Fibroblast of lung (primary cell): Measurements from ENCODE around the gene CCT5. TPM values are rescaled to one million over a fixed set of nuclear protein-coding genes. Genes with fewer than 3 reads are reported as not detected.

Source experiments
- DNase-seq, 2 donors: peaks; one replicate each; pipeline versions ENCODE4 v3.0.0 to v3.0.0-alpha.2; 2010; ENCODE audit warnings: low read depth in 2 of 2
- H2AFZ ChIP-seq: 2 replicates; pipeline ENCODE4 v1.5.1; 2012; ENCODE audit warnings: low read length, control low read depth, inconsistent platforms
- H3K27ac ChIP-seq: 2 replicates; pipeline ENCODE4 v1.5.1; 2011; ENCODE audit warnings: low read length, control low read depth; ENCODE audit not compliant: insufficient read depth
- H3K27me3 ChIP-seq: 2 replicates; pipeline ENCODE4 v1.5.1; 2011; ENCODE audit warnings: mild to moderate bottlenecking, low read length; ENCODE audit not compliant: control insufficient read depth, insufficient read depth
- H3K36me3 ChIP-seq: 2 replicates; pipeline ENCODE4 v1.5.1; 2011; ENCODE audit warnings: low read length; ENCODE audit not compliant: control insufficient read depth, insufficient read depth
- H3K4me1 ChIP-seq: 2 replicates; pipeline ENCODE4 v1.5.1; 2011; ENCODE audit warnings: low read length; ENCODE audit not compliant: control insufficient read depth, insufficient read depth; ENCODE audit errors: extremely low read depth
- H3K4me2 ChIP-seq: 2 replicates; pipeline ENCODE4 v1.5.1; 2011; ENCODE audit warnings: low read length, control low read depth; ENCODE audit not compliant: insufficient read depth; ENCODE audit errors: extremely low read depth
- H3K4me3 ChIP-seq, 4 experiments: fragments of 200-600 bp in 1 of 4; sonication (generic) in 1 of 4; replicated peaks in 1 of 4; 2 replicates each; pipeline ENCODE4 v1.5.1; 2011 to 2016; ENCODE audit warnings: low read length in 4 of 4, low read depth in 3 of 4, mild to moderate bottlenecking in 3 of 4, control low read depth in 2 of 4, inconsistent platforms in 1 of 4, mixed read lengths in 1 of 4; ENCODE audit not compliant: insufficient read depth in 1 of 4; ENCODE audit errors: control extremely low read depth in 1 of 4
- H3K79me2 ChIP-seq: 2 replicates; pipeline ENCODE4 v1.5.1; 2012; ENCODE audit warnings: mild to moderate bottlenecking, low read length, inconsistent platforms; ENCODE audit not compliant: control insufficient read depth, insufficient read depth
- H3K9ac ChIP-seq: 2 replicates; pipeline ENCODE4 v1.5.1; 2011; ENCODE audit warnings: mild to moderate bottlenecking, low read length, control low read depth; ENCODE audit not compliant: insufficient read depth
- H3K9me3 ChIP-seq: 2 replicates; pipeline ENCODE4 v1.5.1; 2012; ENCODE audit warnings: low read depth, low read length; ENCODE audit not compliant: control insufficient read depth, insufficient read depth
- H4K20me1 ChIP-seq: 2 replicates; pipeline ENCODE4 v1.5.1; 2011; ENCODE audit warnings: low read length; ENCODE audit not compliant: control insufficient read depth, insufficient read depth; ENCODE audit errors: extremely low read depth
- CTCF ChIP-seq, 2 donors: IDR thresholded peaks in 1 of 2; conservative IDR thresholded peaks in 1 of 2; 1 replicate in 1 of 2; 2 replicates in 1 of 2; pipeline ENCODE4 v1.5.1; 2011 to 2012; ENCODE audit warnings: low read length in 2 of 2, control low read depth in 1 of 2, inconsistent platforms in 1 of 2, low read depth in 1 of 2, mild to moderate bottlenecking in 1 of 2
- EZH2 ChIP-seq: IDR thresholded peaks from 2 replicates; pipeline ENCODE4 v1.5.1; 2012; ENCODE audit warnings: low read length, control low read depth, mild to moderate bottlenecking; ENCODE audit errors: missing control alignments
- polyA plus RNA-seq, 2 donors: library from polyadenylated mRNA; depleted of rRNA in 1 of 2; stranded (reverse) in 1 of 2; unstranded in 1 of 2; fragments of >200 nt; gene quantifications; 2 replicates each; pipeline ENCODE4 v1.2.1, GENCODE V29; 2011 to 2012; ENCODE audit warnings: missing spikeins in 1 of 2
- total RNA-seq: library from RNA; depleted of rRNA; stranded (reverse); fragments of >200 nt; gene quantifications from 2 replicates; pipeline ENCODE4 v1.2.1, GENCODE V29; 2014

Gene CCT5
- total and polyA plus RNA-seq, 2 donors (not counting 1 experiment from before 2014, with no cell fraction given): 341 to 406 TPM

GRCh38 chr5:10218658-10219057 is 31.4 kb upstream of the CCT5 start:
- Histone ChIP-seq H3K4me2 (no peak overlapping the region), H3K27me3 (no peaks in the 10 kb centered on the region), H3K4me3 (no peak overlapping the region), H3K36me3 (no peaks in the 10 kb centered on the region), H3K9ac (no peak overlapping the region), H3K9me3 (no peaks in the 10 kb centered on the region), H3K4me1 (peaks cover 4% of the 10 kb centered on the region), H3K79me2 (no peaks in the 10 kb centered on the region), H3K27ac (no peak overlapping the region), H4K20me1 (no peaks in the 10 kb centered on the region), H2AFZ (no peak overlapping the region)
- no peak for TF ChIP-seq EZH2
- TF ChIP-seq CTCF (conservative IDR thresholded peaks at IDR 0.05 in 1 of 2, IDR thresholded peaks at IDR 0.05 in 1 of 2; ENCODE audit: low read depth in 1 of 2, low read length in 2 of 2): no peak
- DNase-seq: no peak

DNA sequence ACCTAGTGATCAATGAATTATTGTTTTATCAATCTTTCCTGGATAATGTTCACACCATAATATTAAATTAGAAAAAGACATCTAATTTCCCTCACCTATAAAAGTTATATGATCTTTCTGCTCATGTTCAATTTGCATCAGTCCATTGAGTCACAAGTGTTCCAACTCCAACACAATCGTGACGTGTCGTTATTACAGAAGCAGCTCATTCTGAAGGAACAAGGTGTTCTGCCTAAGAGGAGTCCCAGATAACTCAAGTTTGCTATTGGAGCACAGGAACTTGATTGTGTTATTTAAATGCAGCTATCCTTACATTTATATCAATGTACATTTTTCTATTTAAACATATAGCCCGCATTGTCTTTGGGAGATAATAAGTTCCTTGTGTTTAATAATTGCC is 31.0 kb upstream of the CCT5 start:
- no peak for DNase-seq
- no peaks in the 10 kb centered on the region for H3K79me2 ChIP-seq
- H3K4me2 ChIP-seq: no peak overlapping the region
- H4K20me1 ChIP-seq: no peaks in the 10 kb centered on the region
- no peak overlapping the region for H3K27ac ChIP-seq
- TF ChIP-seq EZH2 (no peak), CTCF (conservative IDR thresholded peaks at IDR 0.05 in 1 of 2, IDR thresholded peaks at IDR 0.05 in 1 of 2; ENCODE audit: low read depth in 1 of 2, low read length in 2 of 2) (no peak)
- no peaks in the 10 kb centered on the region for H3K4me1 ChIP-seq
- H3K4me3 ChIP-seq: no peak overlapping the region
- H3K27me3 ChIP-seq: no peaks in the 10 kb centered on the region
- H3K9ac ChIP-seq: no peak overlapping the region
- H2AFZ ChIP-seq: no peak overlapping the region
- no peaks in the 10 kb centered on the region for H3K36me3 ChIP-seq
- H3K9me3 ChIP-seq: no peaks in the 10 kb centered on the region

DNA sequence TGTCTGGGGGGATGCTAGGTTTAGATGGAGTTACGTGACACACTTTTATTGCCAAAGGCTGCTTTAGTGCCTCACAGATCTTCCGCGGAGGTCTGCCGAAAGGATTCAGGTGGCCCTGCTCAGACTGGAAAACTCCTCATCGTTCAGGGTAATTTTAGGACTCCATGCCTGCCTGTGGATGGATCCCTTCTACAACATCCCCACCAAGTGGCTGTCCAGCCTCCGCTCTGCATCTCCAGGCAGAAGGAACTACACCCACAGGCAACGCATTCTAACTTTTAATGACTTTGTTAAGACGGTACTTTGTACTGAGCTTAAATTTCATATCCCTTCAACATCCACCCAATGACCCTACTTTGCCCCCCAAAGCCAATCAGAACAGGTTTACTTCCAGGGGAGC is 29.8 kb upstream of the CCT5 start:
- Histone ChIP-seq H3K27me3 (no peaks in the 10 kb centered on the region), H3K9me3 (no peaks in the 10 kb centered on the region), H3K36me3 (no peaks in the 10 kb centered on the region), H4K20me1 (no peaks in the 10 kb centered on the region), H3K9ac (no peak overlapping the region), H3K79me2 (no peaks in the 10 kb centered on the region), H3K4me3 (no peak overlapping the region), H2AFZ (no peak overlapping the region), H3K4me2 (no peak overlapping the region), H3K27ac (no peak overlapping the region), H3K4me1 (no peaks in the 10 kb centered on the region)
- TF ChIP-seq CTCF (conservative IDR thresholded peaks at IDR 0.05 in 1 of 2, IDR thresholded peaks at IDR 0.05 in 1 of 2; ENCODE audit: low read depth in 1 of 2, low read length in 2 of 2) (no peak), EZH2 (no peak)
- no peak for DNase-seq
